GM23248 (cell line): Measurements from ENCODE around the gene RAB6B.

ENCODE experiments used
- EZH2 ChIP-seq: fragments of 200-600 bp; sonication (generic); IDR thresholded peaks from 2 replicates; pipeline ENCODE4 v1.6.1; 2018; ENCODE audit warnings: antibody characterized with exemption, mild to moderate bottlenecking; ENCODE audit not compliant: insufficient read depth, poor library complexity, severe bottlenecking
- EZH2phosphoT487 ChIP-seq: fragments of 200-600 bp; sonication (generic); IDR thresholded peaks from 2 replicates; pipeline ENCODE4 v1.6.1; 2018; ENCODE audit warnings: antibody characterized with exemption, moderate library complexity, mild to moderate bottlenecking, low read depth; ENCODE audit not compliant: insufficient read depth

- TF ChIP-seq EZH2 (no peak), EZH2phosphoT487 (no peak)
Observed at GRCh38 chr3:133934996-133935842, 39.5 kb upstream of the RAB6B start.
